Measurements from ENCODE around the gene SERINC3. TPM values are rescaled to one million over a fixed set of nuclear protein-coding genes. Genes with fewer than 3 reads are reported as not detected.
A peak's percentile ranks its signal among the peaks of the same experiment; 100 is the strongest.

SERINC3 gene
- total RNA-seq, 1 donor from 2014 or later, result 44.9 TPM

DNA sequence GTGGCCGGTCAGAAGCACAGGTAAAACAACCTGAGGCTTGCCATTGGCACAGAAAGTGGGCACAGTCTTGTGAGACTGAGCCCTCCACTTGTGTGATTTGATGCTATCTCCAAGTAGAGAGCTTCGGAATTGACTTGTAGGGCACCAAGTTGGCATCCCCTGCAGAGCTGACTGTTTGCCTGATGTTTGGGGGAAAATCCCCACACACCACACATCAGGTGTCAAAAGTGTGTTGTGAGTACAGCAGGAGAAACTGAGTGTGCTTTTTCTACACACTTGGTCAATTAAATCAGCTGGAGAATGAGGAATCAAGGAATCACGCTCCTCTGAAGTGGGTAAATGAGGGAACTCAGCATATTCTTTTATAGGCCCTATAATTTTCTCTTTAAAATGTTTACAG lies 989 bp downstream of the SERINC3 start:
- H3K9ac ChIP-seq (ENCODE audit: low read depth in 1 of 3, low read length in 3 of 3), result peak overlapping the region; percentile 99 to 100 (median 100)
- peak overlapping the region; percentile 99 for H3K27ac ChIP-seq (ENCODE audit: low read depth, low read length)
- H3K4me3 ChIP-seq (ENCODE audit: low read length in 3 of 3), result peak overlapping the region; percentile 98 to 99 (median 99)
- H3K4me1 ChIP-seq (ENCODE audit: control insufficient read depth in 3 of 3, insufficient read depth in 3 of 3, low read length in 3 of 3), result peaks cover 37 to 46% (median 38%) of the 10 kb centered on the region in 3 donors
- no peaks in the 10 kb centered on the region for H3K27me3 ChIP-seq (ENCODE audit: control insufficient read depth in 3 of 3, insufficient read depth in 3 of 3, low read length in 3 of 3)
- H3K36me3 ChIP-seq (ENCODE audit: control insufficient read depth in 3 of 3, insufficient read depth in 3 of 3, low read length in 3 of 3), result peaks cover 0 to 3% (median 3%) of the 10 kb centered on the region in 3 donors
- H3K9me3 ChIP-seq (ENCODE audit: control insufficient read depth in 3 of 3, low read length in 3 of 3), result no peaks in the 10 kb centered on the region

DNA sequence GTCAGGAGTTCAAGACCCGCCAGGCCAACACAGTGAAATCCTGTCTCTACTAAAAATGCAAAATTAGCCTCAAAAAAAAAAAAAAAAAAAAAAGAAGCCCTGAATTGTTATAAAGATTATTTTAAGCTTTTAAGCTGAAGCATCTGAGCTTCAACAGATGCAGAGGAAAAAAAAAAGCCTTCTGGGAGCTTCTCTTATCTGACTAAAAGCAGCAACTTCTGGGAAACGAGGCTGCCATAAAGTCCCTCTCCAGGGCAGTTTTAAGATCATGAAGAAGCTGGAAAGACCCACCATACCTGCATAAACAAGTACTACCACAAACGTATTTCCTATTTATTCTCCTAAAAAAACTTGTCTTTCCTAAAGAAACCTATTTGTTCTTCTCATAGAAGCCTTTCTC lies 3.6 kb downstream of the SERINC3 start:
- Histone ChIP-seq H3K27me3 (ENCODE audit: control insufficient read depth in 3 of 3, insufficient read depth in 3 of 3, low read length in 3 of 3) (no peaks in the 10 kb centered on the region), H3K27ac (ENCODE audit: low read depth, low read length) (no peak overlapping the region), H3K36me3 (ENCODE audit: control insufficient read depth in 3 of 3, insufficient read depth in 3 of 3, low read length in 3 of 3) (peaks cover 3 to 7% (median 5%) of the 10 kb centered on the region in 3 donors), H3K4me1 (ENCODE audit: control insufficient read depth in 3 of 3, insufficient read depth in 3 of 3, low read length in 3 of 3) (peaks cover 37 to 46% (median 38%) of the 10 kb centered on the region in 3 donors), H3K9ac (ENCODE audit: low read depth in 1 of 3, low read length in 3 of 3) (no peak overlapping the region), H3K4me3 (ENCODE audit: low read length in 3 of 3) (no peak overlapping the region), H3K9me3 (ENCODE audit: control insufficient read depth in 3 of 3, low read length in 3 of 3) (no peaks in the 10 kb centered on the region)

DNA sequence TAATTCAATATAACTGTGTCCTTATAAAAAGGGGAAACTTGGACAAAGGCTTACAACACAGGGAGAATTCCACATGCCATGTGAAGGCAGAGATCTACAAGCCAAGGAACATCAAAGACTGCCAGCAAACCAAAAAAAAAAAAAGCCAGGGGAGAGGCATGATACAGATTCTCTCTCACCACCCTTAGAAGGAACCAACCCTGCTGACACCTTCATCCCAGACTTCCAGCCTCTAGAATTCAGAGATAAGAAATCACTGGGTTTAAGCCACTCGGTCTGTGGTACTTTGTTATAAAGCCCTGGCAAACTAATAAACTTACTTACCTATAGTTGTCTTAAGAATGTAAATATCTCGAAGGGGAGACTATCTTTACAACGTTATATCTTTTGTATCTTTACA lies 4.4 kb downstream of the SERINC3 start:
- Histone ChIP-seq H3K9me3 (ENCODE audit: control insufficient read depth in 3 of 3, low read length in 3 of 3) (no peaks in the 10 kb centered on the region), H3K27ac (ENCODE audit: low read depth, low read length) (no peak overlapping the region), H3K4me1 (ENCODE audit: control insufficient read depth in 3 of 3, insufficient read depth in 3 of 3, low read length in 3 of 3) (peaks cover 37 to 46% (median 38%) of the 10 kb centered on the region in 3 donors), H3K4me3 (ENCODE audit: low read length in 3 of 3) (no peak overlapping the region), H3K27me3 (ENCODE audit: control insufficient read depth in 3 of 3, insufficient read depth in 3 of 3, low read length in 3 of 3) (no peaks in the 10 kb centered on the region), H3K9ac (ENCODE audit: low read depth in 1 of 3, low read length in 3 of 3) (no peak overlapping the region), H3K36me3 (ENCODE audit: control insufficient read depth in 3 of 3, insufficient read depth in 3 of 3, low read length in 3 of 3) (peaks cover 3 to 7% (median 6%) of the 10 kb centered on the region in 3 donors)

DNA sequence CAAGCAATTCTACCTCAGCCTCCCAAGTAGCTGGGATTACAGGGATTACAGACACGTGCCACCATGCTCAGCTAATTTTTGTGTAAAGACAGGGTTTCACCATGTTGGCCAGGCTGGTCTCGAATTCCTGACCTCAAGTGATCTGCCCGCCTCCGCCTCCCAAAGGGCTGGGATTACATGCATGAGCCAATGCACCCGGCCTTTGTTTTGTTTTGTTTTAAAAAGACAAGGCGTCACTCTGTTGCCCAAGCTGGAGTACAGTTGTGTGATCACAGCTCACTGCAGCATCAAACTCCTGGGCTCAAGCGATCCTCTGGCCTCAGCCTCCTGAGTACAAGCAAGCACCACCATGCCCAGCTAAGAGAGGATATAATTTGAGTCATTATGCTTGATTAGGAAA lies 5.4 kb downstream of the SERINC3 start:
- H3K27ac ChIP-seq (ENCODE audit: low read depth, low read length), result no peak overlapping the region
- H3K9me3 ChIP-seq (ENCODE audit: control insufficient read depth in 3 of 3, low read length in 3 of 3), result no peaks in the 10 kb centered on the region
- peaks cover 34 to 39% (median 38%) of the 10 kb centered on the region in 3 donors for H3K4me1 ChIP-seq (ENCODE audit: control insufficient read depth in 3 of 3, insufficient read depth in 3 of 3, low read length in 3 of 3)
- H3K36me3 ChIP-seq (ENCODE audit: control insufficient read depth in 3 of 3, insufficient read depth in 3 of 3, low read length in 3 of 3), result peaks cover 0 to 12% (median 6%) of the 10 kb centered on the region in 3 donors
- H3K27me3 ChIP-seq (ENCODE audit: control insufficient read depth in 3 of 3, insufficient read depth in 3 of 3, low read length in 3 of 3), result no peaks in the 10 kb centered on the region
- H3K9ac ChIP-seq (ENCODE audit: low read depth in 1 of 3, low read length in 3 of 3), result no peak overlapping the region
- H3K4me3 ChIP-seq (ENCODE audit: low read length in 3 of 3), result no peak overlapping the region

DNA sequence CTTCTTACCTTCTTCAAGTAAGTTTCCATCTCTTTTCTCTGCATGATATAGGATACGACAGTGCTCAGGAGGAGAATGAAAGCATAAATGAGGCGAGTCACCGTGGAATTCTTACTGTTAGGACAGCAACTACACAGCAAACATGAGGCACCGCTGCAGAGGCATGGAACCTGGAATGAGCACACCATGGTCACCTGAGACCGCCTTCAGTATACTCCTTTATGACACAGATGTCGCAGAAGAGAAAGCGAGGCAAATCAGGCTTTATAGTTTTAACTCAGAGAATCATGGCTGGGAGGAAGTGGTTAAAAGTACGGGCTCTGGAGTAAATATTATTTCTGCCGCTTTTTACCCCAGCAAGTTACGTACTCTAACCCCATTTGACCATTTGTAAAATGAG lies 8.0 kb downstream of the SERINC3 start:
- Histone ChIP-seq H3K9ac (ENCODE audit: low read depth in 1 of 3, low read length in 3 of 3) (no peak overlapping the region), H3K9me3 (ENCODE audit: control insufficient read depth in 3 of 3, low read length in 3 of 3) (no peaks in the 10 kb centered on the region), H3K36me3 (ENCODE audit: control insufficient read depth in 3 of 3, insufficient read depth in 3 of 3, low read length in 3 of 3) (peaks cover 9 to 33% (median 21%) of the 10 kb centered on the region in 3 donors), H3K27ac (ENCODE audit: low read depth, low read length) (no peak overlapping the region), H3K4me3 (ENCODE audit: low read length in 3 of 3) (no peak overlapping the region), H3K27me3 (ENCODE audit: control insufficient read depth in 3 of 3, insufficient read depth in 3 of 3, low read length in 3 of 3) (no peaks in the 10 kb centered on the region), H3K4me1 (ENCODE audit: control insufficient read depth in 3 of 3, insufficient read depth in 3 of 3, low read length in 3 of 3) (peaks cover 12 to 17% (median 16%) of the 10 kb centered on the region in 3 donors)

DNA sequence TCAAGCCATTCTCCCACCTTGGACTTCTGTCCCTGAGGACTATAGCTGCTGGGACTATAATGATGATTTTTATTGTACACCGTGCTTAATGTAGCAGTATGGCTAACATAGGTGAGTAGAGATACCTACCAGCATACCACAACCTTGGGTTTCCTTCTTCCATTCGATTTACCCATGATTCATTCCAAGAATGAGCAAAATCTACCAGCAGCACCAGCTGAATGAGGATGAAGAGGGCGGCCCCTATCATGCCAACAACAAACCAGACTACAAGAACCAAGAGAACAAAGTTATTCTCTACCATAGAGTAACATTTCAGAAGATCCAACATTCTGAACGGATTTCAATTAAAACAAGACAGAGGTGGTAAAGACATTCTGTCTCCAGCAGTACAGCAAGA lies 12.1 kb downstream of the SERINC3 start:
- Histone ChIP-seq H3K9ac (ENCODE audit: low read depth in 1 of 3, low read length in 3 of 3) (no peak overlapping the region), H3K4me3 (ENCODE audit: low read length in 3 of 3) (no peak overlapping the region), H3K27me3 (ENCODE audit: control insufficient read depth in 3 of 3, insufficient read depth in 3 of 3, low read length in 3 of 3) (no peaks in the 10 kb centered on the region), H3K36me3 (ENCODE audit: control insufficient read depth in 3 of 3, insufficient read depth in 3 of 3, low read length in 3 of 3) (peaks cover 26 to 60% (median 48%) of the 10 kb centered on the region in 3 donors), H3K4me1 (ENCODE audit: control insufficient read depth in 3 of 3, insufficient read depth in 3 of 3, low read length in 3 of 3) (no peaks in the 10 kb centered on the region), H3K27ac (ENCODE audit: low read depth, low read length) (no peak overlapping the region), H3K9me3 (ENCODE audit: control insufficient read depth in 3 of 3, low read length in 3 of 3) (no peaks in the 10 kb centered on the region)

DNA sequence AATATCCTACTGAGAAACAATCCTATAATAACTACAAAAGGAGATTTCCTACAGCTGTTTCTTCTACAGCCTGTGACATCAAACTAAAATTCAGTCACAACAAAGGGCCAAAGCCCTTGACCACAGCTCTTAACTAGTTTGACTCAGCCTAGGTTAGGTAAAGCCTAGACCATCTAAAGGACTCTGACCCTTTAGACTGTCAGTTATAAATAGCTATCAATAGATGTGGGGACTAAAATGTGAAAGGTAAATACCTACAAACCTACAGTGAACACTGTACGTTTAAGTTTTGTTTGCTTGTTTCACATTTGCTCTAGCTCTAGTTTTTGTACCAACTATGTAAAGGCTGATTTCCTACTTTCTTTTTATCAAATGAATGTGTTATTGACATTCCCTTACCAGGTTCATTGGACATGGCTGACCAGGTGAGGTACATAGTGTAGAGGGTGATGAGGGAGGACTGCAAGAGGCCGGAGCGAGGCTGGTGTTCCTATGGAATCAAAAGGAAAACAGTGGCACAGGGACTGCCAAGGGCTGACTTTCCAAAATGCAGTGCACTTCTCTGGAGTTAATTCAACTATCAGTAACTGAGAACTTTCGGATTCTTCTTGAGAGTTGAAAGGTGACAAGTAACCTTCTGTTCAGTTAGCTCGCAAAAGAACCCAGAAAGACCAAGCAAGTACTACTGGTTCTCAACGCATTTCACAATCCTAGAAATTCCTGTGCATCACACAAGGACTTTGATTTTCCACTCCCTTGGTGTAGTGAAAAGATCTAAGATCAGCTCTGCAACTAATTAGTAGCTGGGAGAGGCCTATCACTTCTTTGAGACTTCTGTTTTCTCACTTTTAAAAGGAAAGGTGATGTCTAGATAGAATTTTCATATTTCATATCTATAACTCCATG lies 17.2 kb downstream of the SERINC3 start:
- Histone ChIP-seq H3K4me3 (ENCODE audit: low read length in 3 of 3) (no peak overlapping the region), H3K4me1 (ENCODE audit: control insufficient read depth in 3 of 3, insufficient read depth in 3 of 3, low read length in 3 of 3) (peaks cover 10 to 15% (median 10%) of the 10 kb centered on the region in 3 donors), H3K9me3 (ENCODE audit: control insufficient read depth in 3 of 3, low read length in 3 of 3) (no peaks in the 10 kb centered on the region), H3K27ac (ENCODE audit: low read depth, low read length) (no peak overlapping the region), H3K36me3 (ENCODE audit: control insufficient read depth in 3 of 3, insufficient read depth in 3 of 3, low read length in 3 of 3) (peaks cover 39 to 86% (median 76%) of the 10 kb centered on the region in 3 donors), H3K9ac (ENCODE audit: low read depth in 1 of 3, low read length in 3 of 3) (no peak overlapping the region), H3K27me3 (ENCODE audit: control insufficient read depth in 3 of 3, insufficient read depth in 3 of 3, low read length in 3 of 3) (no peaks in the 10 kb centered on the region)

DNA sequence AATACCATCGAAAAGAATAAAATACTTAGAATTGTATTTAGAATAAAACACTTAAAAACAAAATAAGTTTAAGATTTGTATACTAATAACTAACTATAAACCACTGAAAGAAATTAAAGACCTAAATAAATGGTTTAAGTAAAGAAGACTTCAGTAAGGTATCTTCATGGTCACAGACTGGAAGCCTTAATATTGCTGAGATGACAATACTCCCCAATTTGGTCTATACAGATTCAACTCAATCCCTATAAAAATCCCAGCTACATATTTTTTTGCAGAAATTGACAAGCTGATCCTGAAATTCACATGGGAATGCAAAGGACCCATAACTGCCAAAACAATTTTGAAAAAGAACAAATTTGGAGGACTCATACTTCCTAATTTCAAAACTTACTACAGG lies 18.9 kb downstream of the SERINC3 start:
- no peak overlapping the region for H3K4me3 ChIP-seq (ENCODE audit: low read length in 3 of 3)
- peaks cover 10 to 16% (median 11%) of the 10 kb centered on the region in 3 donors for H3K4me1 ChIP-seq (ENCODE audit: control insufficient read depth in 3 of 3, insufficient read depth in 3 of 3, low read length in 3 of 3)
- no peak overlapping the region for H3K9ac ChIP-seq (ENCODE audit: low read depth in 1 of 3, low read length in 3 of 3)
- H3K36me3 ChIP-seq (ENCODE audit: control insufficient read depth in 3 of 3, insufficient read depth in 3 of 3, low read length in 3 of 3), result peaks cover 32 to 78% (median 75%) of the 10 kb centered on the region in 3 donors
- no peak overlapping the region for H3K27ac ChIP-seq (ENCODE audit: low read depth, low read length)
- no peaks in the 10 kb centered on the region for H3K9me3 ChIP-seq (ENCODE audit: control insufficient read depth in 3 of 3, low read length in 3 of 3)
- H3K27me3 ChIP-seq (ENCODE audit: control insufficient read depth in 3 of 3, insufficient read depth in 3 of 3, low read length in 3 of 3), result no peaks in the 10 kb centered on the region

DNA sequence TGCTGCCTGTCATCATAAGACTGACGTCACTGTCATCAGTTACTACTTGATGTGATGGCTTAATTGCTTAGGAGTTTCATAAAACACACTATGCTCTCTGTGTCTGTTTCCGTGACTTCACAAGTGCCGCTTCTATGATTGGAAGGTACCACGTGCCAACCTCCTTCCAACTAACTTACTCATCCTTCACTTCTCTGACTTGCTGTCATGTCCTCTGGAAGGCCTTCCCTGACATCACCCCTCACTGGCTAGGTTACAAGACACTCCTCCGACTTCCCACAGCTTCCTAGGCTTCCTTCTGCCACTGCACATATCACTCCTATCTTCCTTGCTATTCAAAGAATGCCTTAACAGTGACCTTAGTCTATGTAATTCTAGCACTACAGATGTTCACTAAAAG lies 20.4 kb downstream of the SERINC3 start:
- H3K9ac ChIP-seq (ENCODE audit: low read depth in 1 of 3, low read length in 3 of 3), result no peak overlapping the region
- H3K4me3 ChIP-seq (ENCODE audit: low read length in 3 of 3), result no peak overlapping the region
- peaks cover 10 to 22% (median 17%) of the 10 kb centered on the region in 3 donors for H3K4me1 ChIP-seq (ENCODE audit: control insufficient read depth in 3 of 3, insufficient read depth in 3 of 3, low read length in 3 of 3)
- H3K27me3 ChIP-seq (ENCODE audit: control insufficient read depth in 3 of 3, insufficient read depth in 3 of 3, low read length in 3 of 3), result no peaks in the 10 kb centered on the region
- H3K36me3 ChIP-seq (ENCODE audit: control insufficient read depth in 3 of 3, insufficient read depth in 3 of 3, low read length in 3 of 3), result peaks cover 26 to 74% (median 72%) of the 10 kb centered on the region in 3 donors
- no peak overlapping the region for H3K27ac ChIP-seq (ENCODE audit: low read depth, low read length)
- no peaks in the 10 kb centered on the region for H3K9me3 ChIP-seq (ENCODE audit: control insufficient read depth in 3 of 3, low read length in 3 of 3)

DNA sequence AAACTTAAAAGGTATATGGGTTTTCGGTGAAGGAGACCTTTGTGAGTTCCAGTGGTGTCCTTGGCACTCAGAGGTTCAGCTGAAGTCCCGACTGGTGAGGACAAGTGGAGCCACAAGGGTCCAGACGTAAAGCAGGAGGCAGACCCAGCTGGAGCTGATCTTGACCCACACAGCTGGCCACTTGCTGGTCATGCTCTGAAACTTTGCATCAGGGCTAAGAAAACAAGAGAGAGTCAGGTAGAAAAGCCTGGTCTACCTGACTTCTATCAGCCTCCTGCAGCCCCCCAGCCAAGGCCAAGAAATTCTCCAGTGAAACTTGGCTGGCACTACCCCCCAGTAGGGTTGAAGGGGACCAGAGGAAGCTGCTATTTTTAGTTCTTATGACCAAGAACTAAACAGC lies 21.6 kb downstream of the SERINC3 start:
- no peak overlapping the region for H3K27ac ChIP-seq (ENCODE audit: low read depth, low read length)
- no peaks in the 10 kb centered on the region for H3K27me3 ChIP-seq (ENCODE audit: control insufficient read depth in 3 of 3, insufficient read depth in 3 of 3, low read length in 3 of 3)
- H3K9ac ChIP-seq (ENCODE audit: low read depth in 1 of 3, low read length in 3 of 3), result no peak overlapping the region
- H3K9me3 ChIP-seq (ENCODE audit: control insufficient read depth in 3 of 3, low read length in 3 of 3), result no peaks in the 10 kb centered on the region
- no peak overlapping the region for H3K4me3 ChIP-seq (ENCODE audit: low read length in 3 of 3)
- peaks cover 10 to 28% (median 17%) of the 10 kb centered on the region in 3 donors for H3K4me1 ChIP-seq (ENCODE audit: control insufficient read depth in 3 of 3, insufficient read depth in 3 of 3, low read length in 3 of 3)
- peaks cover 35 to 80% (median 78%) of the 10 kb centered on the region in 3 donors for H3K36me3 ChIP-seq (ENCODE audit: control insufficient read depth in 3 of 3, insufficient read depth in 3 of 3, low read length in 3 of 3)
